Calu3 (cell line): Measurements from ENCODE around the gene ARHGAP21. TPM values are rescaled to one million over a fixed set of nuclear protein-coding genes. Genes with fewer than 3 reads are reported as not detected.
A peak's percentile ranks its signal among the peaks of the same experiment; 100 is the strongest.
"Not testable (repeated sequence)": the region's sequence is repeated elsewhere in the genome, so short reads cannot be mapped to it uniquely, and the experiment has no call there.

ENCODE experiments used
- BruUV-seq: library from RNA; stranded (reverse); fragments of 400-500 nt; replicated peaks from 2 replicates; lab custom pipeline; 2021; lab: Mats Ljungman, UMichigan
- CTCF ChIA-PET: fragments of 300-600 bp; sonication (Branson Sonifier 250); formaldehyde crosslinking; loops from one replicate; lab custom pipeline; 2022; ENCODE audit warnings: antibody characterized with exemption; lab: Charles Lee
- DNase-seq: peaks from one replicate; pipeline ENCODE4 v3.0.0; 2022
- H3K27ac Mint-ChIP-seq: one replicate; pipeline ENCODE4 v1.8.0; 2022; ENCODE audit warnings: mixed read lengths; ENCODE audit not compliant: unreplicated experiment
- H3K27me3 Mint-ChIP-seq: one replicate; pipeline ENCODE4 v1.8.0; 2022; ENCODE audit warnings: mixed read lengths; ENCODE audit not compliant: unreplicated experiment
- H3K36me3 Mint-ChIP-seq: one replicate; pipeline ENCODE4 v1.8.0; 2022; ENCODE audit warnings: mild to moderate bottlenecking, moderate library complexity, mixed read lengths; ENCODE audit not compliant: insufficient read depth, unreplicated experiment
- H3K4me1 Mint-ChIP-seq: one replicate; pipeline ENCODE4 v1.8.0; 2022; ENCODE audit warnings: mild to moderate bottlenecking, low read depth, mixed read lengths; ENCODE audit not compliant: unreplicated experiment
- H3K4me3 Mint-ChIP-seq: one replicate; pipeline ENCODE4 v1.8.0; 2022; ENCODE audit warnings: mild to moderate bottlenecking, low read depth, moderate library complexity, mixed read lengths; ENCODE audit not compliant: unreplicated experiment
- H3K9me3 Mint-ChIP-seq: one replicate; pipeline ENCODE4 v1.8.0; 2022; ENCODE audit warnings: low read depth, mixed read lengths; ENCODE audit not compliant: unreplicated experiment
- intact Hi-C: fragments of 100-400 bp; cut with micrococcal nuclease; formaldehyde crosslinking; loops from one replicate; pipeline ENCODE4 v1.10.0; 2022; ENCODE audit not compliant: unreplicated experiment
- total RNA-seq: library from RNA; stranded (reverse); gene quantifications from 2 replicates; pipeline ENCODE4 v1.2.3, GENCODE V29; 2022
- TF ChIP-seq, protein P1 (sequence below): fragments of 200-600 bp; IDR thresholded peaks from one replicate; pipeline ENCODE4 v1.8.0; 2022; ENCODE audit warnings: antibody characterized with exemption; ENCODE audit not compliant: unreplicated experiment

The ARHGAP21 gene
- total RNA-seq, 1 experiment from 2014 or later, result 67.5 TPM

DNA sequence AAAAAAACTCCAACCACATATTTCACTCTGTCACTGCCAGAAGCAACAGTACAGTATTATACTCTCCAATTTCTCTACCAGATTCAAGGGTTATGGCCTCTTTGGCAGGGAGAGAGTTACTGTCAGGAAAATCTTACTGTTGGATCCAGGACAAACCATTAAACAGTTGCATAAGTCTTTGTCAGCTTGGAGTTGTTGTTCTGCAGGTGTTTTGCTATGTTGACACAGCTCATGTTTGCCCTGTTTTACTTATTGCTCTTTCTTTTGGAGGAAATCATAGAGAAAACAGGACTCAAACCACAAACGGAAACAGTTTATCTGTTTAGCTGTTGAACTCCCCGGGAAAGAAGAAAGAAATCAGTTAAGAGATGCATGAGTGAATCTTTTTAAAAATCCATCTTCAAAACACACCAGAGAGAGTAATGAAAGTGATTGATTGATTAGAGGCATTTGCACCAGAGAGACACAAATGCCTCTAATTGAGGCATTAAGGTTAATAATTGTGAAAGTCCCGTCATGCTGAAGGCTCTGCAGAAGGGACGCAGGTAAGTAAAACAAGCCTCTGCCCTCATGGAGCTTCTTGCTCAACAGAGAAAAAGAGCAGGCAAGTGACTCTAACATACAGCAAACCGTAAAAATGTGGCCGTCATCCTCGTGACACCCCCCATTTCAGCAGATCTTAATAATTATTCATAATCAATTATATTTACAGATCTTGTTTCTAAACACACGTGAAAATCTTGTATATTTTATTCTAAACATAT lies 38.7 kb upstream of the ARHGAP21 start:
- CTCF ChIA-PET, result no interaction called here
- peak overlapping the region; percentile 31 for H3K4me3 Mint-ChIP-seq
- DNase-seq, result no peak
- intact Hi-C loops, result loop anchor here (5.0 kb wide), 1 partner anchor 40 kb away; the partner anchor contains the start of gene ARHGAP21
- H3K27me3 Mint-ChIP-seq, result no peaks in the 10 kb centered on the region
- peak overlapping the region; percentile 35 for H3K27ac Mint-ChIP-seq
- no peaks in the 10 kb centered on the region for H3K36me3 Mint-ChIP-seq
- TF ChIP-seq, protein P1, sequence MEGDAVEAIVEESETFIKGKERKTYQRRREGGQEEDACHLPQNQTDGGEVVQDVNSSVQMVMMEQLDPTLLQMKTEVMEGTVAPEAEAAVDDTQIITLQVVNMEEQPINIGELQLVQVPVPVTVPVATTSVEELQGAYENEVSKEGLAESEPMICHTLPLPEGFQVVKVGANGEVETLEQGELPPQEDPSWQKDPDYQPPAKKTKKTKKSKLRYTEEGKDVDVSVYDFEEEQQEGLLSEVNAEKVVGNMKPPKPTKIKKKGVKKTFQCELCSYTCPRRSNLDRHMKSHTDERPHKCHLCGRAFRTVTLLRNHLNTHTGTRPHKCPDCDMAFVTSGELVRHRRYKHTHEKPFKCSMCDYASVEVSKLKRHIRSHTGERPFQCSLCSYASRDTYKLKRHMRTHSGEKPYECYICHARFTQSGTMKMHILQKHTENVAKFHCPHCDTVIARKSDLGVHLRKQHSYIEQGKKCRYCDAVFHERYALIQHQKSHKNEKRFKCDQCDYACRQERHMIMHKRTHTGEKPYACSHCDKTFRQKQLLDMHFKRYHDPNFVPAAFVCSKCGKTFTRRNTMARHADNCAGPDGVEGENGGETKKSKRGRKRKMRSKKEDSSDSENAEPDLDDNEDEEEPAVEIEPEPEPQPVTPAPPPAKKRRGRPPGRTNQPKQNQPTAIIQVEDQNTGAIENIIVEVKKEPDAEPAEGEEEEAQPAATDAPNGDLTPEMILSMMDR, result no peak
- H3K9me3 Mint-ChIP-seq, result peaks cover 8% of the 10 kb centered on the region
- BruUV-seq, result no TSS peak
- peaks cover 21% of the 10 kb centered on the region for H3K4me1 Mint-ChIP-seq

DNA sequence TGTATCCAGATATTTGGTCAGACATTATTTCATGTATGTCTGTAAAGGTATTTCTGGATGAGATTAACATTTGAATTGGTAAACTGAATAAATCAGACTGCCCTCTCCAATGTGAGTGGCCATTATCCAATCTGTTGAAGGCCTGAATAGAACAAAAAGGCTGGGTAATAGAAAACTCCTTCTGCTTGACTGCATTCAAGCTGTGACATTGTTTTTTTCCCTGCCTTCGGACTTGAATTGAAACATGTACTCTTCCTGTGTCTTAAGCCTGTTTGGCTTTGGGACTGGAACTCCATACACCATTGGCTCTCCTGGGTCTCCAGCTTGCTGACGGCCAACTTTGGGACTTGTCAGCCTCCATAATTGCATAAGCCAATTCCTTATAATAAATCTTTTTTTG lies 36.0 kb upstream of the ARHGAP21 start:
- no peak for DNase-seq
- no peaks in the 10 kb centered on the region for H3K36me3 Mint-ChIP-seq
- H3K4me1 Mint-ChIP-seq, result peaks cover 21% of the 10 kb centered on the region
- intact Hi-C loops, result loop anchor here (5.0 kb wide), 1 partner anchor 37 kb away; the partner anchor contains the start of gene ARHGAP21
- TF ChIP-seq, protein P1, result no peak
- no peaks in the 10 kb centered on the region for H3K27me3 Mint-ChIP-seq
- BruUV-seq, result no TSS peak
- CTCF ChIA-PET, result no interaction called here
- no peak overlapping the region for H3K4me3 Mint-ChIP-seq
- H3K27ac Mint-ChIP-seq, result no peak overlapping the region
- no peaks in the 10 kb centered on the region for H3K9me3 Mint-ChIP-seq

DNA sequence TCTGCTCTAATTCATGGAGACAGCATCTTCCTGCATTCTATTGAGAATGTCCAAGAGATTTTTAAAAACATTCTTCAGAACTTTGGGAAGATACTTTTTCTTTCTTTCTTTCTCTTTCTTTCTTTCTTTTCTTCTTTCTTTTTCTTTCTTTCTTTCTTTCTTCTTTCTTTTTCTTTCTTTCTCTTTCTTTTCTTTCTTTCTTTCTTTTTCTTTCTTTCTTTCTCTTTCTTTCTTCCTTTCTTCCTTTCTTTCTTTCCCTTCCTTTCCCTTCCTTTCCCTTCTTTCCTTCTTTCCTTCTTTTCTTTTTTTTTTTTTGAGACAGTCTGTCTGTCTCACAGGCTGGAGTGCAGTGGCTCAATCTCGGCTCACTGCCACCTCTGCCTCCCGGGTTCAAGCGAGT lies 34.6 kb upstream of the ARHGAP21 start:
- H3K4me1 Mint-ChIP-seq, result peaks cover 14% of the 10 kb centered on the region
- H3K9me3 Mint-ChIP-seq, BruUV-seq, CTCF ChIA-PET, H3K4me3 Mint-ChIP-seq, H3K36me3 Mint-ChIP-seq, H3K27ac Mint-ChIP-seq, intact Hi-C loops, DNase-seq, H3K27me3 Mint-ChIP-seq: not testable (repeated sequence)

DNA sequence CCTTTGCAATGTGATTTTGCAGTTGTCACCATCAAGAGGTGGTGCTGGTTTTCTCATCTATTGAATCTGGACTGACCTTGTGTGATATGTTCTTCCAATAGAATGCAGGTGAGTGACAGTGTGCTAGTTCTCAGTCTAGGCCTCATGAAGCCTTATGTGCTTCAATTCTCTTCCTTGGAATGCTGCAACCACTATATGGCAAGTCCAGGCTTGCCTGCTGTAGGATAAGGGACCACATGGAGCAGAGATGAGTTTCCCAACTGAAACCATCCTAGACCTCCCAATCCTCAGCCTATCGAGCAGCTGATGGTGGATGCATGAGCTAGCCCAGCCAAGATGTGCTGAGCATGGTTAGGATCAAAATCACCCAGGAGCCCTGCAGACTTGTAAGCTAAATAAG lies 32.6 kb upstream of the ARHGAP21 start:
- H3K27me3 Mint-ChIP-seq, result no peaks in the 10 kb centered on the region
- TF ChIP-seq, protein P1, result no peak
- H3K36me3 Mint-ChIP-seq, result no peaks in the 10 kb centered on the region
- no peak overlapping the region for H3K4me3 Mint-ChIP-seq
- no peaks in the 10 kb centered on the region for H3K4me1 Mint-ChIP-seq
- intact Hi-C loops, result no loop called here
- no TSS peak for BruUV-seq
- CTCF ChIA-PET, result no interaction called here
- DNase-seq, result no peak
- H3K9me3 Mint-ChIP-seq, result no peaks in the 10 kb centered on the region
- H3K27ac Mint-ChIP-seq, result no peak overlapping the region

DNA sequence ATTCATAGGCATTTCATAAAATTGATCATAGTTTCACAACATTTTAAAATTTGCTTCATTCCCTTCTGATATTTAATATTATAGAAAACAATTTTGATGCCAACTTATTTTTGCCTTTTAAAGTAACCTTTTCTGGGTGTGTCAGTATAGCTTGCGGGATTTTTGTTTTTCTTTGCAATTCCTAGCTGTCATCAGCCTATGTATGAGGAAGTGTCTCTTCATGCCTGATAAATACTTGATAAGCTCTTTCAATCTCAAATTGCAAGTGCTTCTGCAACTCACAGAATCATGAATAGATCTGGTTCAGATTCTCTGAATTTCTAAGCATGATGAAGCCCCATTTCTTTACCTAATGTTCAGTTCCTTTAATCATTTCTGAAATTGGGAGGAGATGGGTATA lies 28.0 kb upstream of the ARHGAP21 start:
- Mint-ChIP-seq H3K36me3 (no peaks in the 10 kb centered on the region), H3K9me3 (no peaks in the 10 kb centered on the region), H3K4me1 (no peaks in the 10 kb centered on the region), H3K27me3 (no peaks in the 10 kb centered on the region), H3K27ac (no peak overlapping the region), H3K4me3 (no peak overlapping the region)
- DNase-seq, result no peak
- CTCF ChIA-PET, result no interaction called here
- TF ChIP-seq, protein P1, result no peak
- intact Hi-C loops, result no loop called here
- no TSS peak for BruUV-seq
